Stimulated activated naive CD8-positive, alpha-beta T cell treated with anti-CD3 and anti-CD28 coated beads, Interleukin-15, Interleukin-2, amounts not matched to agents 100 U/mL and 50 U/mL, for 24 hours (primary cell): ENCODE results near the gene PEF1.

Experiments
- ATAC-seq: fragments of 150-1000 bp; cut with Tn5 transposase; one replicate; pipeline ENCODE4 v1.10.0; 2021
- DNase-seq: peaks from one replicate; pipeline ENCODE4 v3.0.0; 2021

Gene PEF1

GRCh38 chr1:31671147-31671546, 26.5 kb upstream of the PEF1 start:
- ATAC-seq = no peak
- no peak for DNase-seq

DNA sequence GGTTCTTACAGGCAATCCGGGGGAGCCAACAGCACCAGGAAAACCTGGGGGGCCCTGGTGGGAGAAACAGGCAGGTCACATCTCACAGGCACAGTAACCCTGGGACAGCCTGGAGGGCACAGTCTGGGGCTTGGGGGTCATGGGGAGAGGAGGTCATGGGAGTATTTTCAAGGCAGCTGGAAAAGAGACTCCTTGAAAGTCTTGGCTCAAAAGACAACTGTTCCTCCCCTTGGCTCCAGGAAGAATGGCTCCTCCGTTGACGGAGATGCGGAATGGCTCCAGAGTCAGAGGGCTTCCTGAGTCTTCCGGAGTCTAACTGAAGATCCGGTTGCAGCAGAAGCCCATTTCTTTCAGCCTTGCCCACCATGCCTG, 25.9 kb upstream of the PEF1 start:
- no peak for ATAC-seq

DNA sequence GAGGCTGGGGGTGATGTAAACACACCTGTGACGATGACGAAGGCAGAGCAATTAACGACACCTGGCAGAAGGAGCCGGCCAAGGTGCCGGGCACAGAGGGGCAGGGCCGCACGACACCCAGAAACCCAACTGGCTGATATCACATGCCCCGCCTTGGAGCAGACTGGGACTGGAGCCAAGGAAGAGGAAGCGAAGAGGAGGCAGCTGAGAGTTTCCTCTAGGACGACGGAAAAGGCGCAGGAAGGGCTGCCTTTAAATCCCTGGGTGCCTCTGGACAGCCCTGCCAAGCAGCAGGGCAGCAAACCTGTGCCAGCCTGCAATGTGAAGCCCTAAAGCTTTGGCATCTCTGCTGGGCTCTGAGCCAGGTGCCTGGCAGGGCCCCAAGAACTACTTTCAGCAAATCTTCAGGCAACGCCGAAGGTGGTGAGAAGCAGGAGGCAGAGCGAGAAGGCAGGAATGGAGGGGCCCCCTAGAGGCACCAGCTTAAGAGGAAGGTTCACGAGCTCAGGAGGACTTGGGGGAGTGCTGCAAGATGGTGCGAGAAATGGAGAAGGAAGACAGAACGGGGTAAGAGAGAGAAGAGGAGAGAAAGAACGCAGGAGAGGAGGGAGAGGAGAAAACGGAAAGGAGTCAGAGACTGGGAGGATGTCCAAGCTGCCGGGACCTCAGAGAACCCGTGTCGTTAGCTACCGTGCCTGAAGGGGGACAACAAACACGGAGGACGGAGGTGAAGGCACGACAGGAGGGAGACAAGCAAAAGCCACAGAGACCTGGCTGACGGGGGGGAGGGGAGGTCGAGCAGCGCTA, 25.3 kb upstream of the PEF1 start:
- peak; percentile 22 for DNase-seq
- no peak for ATAC-seq

More for the DNA sequence above, 25.9 kb upstream of the PEF1 start:
- no peak for DNase-seq

DNA sequence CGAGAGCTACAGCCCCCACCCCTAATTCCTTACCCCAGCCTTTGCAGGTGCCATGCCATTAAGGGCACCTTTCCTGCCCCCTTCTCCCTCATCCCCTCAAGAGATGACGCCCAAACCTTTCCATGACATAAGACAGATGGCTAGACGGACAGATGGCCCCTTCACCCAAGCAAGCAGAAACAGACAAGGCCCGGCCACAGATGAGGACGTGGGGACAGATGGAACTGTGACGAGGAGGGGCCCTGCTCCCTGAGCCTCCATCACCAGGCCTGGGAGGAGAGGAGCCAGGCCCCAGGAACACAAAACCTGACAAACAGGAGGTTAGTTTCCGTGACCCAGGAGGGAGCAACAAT, 24.7 kb upstream of the PEF1 start:
- no peak for ATAC-seq

GRCh38 chr1:31668303-31668883, 23.7 kb upstream of the PEF1 start:
- no peak for ATAC-seq
- DNase-seq = no peak

More for the DNA sequence above, 24.7 kb upstream of the PEF1 start:
- no peak for DNase-seq

GRCh38 chr1:31667065-31667785, 22.5 kb upstream of the PEF1 start:
- DNase-seq (no peak), ATAC-seq (no peak)

DNA sequence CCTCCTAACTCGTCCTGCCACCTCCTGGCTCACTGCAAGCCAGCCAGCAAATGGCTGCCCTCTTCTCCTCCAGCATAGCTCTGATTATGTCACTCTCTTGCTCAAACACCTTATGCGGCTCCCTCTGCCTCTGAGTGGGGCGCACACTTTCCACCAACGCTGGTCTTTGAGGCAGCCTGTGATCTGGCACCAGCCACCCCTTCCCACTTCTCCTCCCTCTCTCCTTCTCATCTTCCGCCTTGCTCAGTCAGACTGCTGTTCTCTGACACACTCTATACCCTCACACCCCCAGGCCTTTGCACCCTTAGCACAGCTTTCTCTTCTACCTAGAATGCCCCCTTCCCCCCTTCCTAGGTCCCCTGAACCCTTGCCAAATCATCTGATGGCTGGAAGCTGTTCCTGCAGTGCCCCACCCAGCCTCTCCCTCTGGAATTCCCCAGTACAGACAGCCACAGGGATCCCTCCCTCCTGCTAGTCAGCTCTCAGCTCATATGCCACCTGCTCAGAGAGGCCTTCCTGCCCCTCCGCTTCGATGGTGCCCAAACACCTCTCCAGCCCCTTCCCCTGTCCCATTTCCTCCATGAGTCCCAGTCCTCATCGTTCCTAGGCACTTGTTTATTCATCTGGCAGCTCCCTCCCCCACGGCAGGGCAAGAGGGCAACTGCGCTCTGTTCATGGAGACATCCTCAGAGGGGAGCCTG, 21.7 kb upstream of the PEF1 start:
- no peak for DNase-seq
- no peak for ATAC-seq

- no peak for DNase-seq
- ATAC-seq = no peak
Measured at GRCh38 chr1:31665234-31665878, 20.7 kb upstream of the PEF1 start.

DNA sequence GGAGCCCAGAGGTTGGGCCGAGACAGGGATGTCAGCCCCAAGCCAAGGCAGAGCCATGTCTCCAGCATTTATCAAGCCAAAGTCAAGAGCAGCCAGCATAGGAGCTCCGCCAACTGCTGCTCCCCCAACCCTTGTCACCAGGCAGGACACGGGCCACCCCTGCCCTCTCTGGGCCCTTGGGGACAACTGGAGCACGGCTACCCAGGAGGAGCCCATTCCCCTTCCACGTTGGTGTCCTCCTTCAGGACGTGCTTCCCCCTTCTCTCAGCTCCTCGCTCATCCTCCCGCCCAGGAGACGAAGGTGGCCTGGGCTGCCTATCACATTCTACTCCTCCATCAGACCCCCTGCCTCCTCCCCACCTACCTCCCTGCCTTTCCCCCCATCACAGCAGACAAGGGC, 19.9 kb upstream of the PEF1 start:
- no peak for DNase-seq
- ATAC-seq = no peak

GRCh38 chr1:31663622-31664452, 19.2 kb upstream of the PEF1 start:
- ATAC-seq = no peak
- peak; percentile 74 for DNase-seq

DNA sequence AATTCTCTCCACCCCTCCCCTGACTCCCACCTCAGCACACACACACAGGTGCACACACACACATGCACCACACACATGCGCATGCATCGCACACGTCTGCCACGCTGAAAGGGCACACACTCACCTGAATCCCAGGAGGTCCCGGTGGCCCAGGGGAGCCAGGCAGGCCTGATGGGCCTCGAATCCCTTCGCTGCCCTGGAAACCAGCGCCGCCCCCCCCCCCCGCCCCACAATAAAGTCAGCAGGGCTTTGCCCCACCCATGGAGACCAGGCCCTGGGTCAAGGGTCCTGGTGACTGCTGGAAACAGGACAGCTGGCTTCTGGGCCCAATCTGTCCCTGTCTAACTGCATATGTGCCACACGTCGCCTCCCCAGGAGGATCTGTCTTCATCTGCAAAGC, 17.8 kb upstream of the PEF1 start:
- ATAC-seq (no peak), DNase-seq (no peak)

GRCh38 chr1:31661856-31662255, 17.2 kb upstream of the PEF1 start:
- no peak for DNase-seq
- ATAC-seq = no peak

- ATAC-seq (no peak), DNase-seq (no peak)
Measured at GRCh38 chr1:31660871-31661455, 16.3 kb upstream of the PEF1 start.

- DNase-seq (no peak), ATAC-seq (no peak)
Measured at GRCh38 chr1:31659889-31660288, 15.2 kb upstream of the PEF1 start.

DNA sequence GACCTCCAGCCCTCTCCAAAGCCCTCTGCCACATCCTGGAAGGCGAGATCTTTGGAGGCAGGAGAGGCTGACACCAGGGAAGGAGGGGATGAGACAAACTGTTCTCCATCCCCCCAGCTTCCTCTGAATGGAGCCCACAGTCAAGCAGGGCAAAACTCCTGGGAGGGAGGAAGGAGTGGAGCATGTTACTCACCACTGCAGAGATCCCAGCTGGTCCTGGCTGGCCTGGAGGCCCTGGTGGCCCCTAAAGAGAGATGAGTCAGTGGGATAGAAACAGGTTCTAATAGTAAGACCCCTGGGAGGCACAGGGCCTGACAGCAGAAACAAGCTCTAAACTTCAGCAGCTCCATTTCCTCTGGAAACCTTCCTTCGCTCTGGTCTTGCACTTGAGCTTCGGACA, 14.0 kb upstream of the PEF1 start:
- DNase-seq = no peak
- ATAC-seq = no peak

DNA sequence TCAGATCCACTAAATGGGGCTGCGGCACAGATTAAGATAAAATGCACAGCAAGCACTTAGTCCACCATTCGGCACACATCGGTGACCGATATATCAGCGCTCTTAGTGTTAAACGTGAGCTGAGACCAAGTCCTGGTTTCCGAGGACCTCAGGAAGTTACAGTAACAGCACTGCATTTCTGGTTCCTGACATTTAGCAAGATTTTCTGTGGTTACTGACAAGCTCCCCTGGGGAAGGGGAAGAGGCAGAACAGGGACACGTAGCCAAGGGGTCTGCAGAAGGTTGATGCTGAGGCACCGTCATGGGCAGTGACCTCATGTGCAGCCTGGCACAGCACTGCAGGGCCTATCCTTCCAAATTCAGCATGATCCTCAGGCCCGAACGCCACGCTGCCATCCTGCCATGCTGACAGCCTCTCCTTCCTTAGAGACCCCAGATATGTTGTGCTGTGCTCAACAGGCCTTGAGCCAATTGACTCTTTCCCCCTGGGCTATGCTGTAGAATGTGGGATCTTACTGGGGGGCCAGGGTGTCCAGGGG, 13.4 kb upstream of the PEF1 start:
- DNase-seq (no peak), ATAC-seq (no peak)

DNA sequence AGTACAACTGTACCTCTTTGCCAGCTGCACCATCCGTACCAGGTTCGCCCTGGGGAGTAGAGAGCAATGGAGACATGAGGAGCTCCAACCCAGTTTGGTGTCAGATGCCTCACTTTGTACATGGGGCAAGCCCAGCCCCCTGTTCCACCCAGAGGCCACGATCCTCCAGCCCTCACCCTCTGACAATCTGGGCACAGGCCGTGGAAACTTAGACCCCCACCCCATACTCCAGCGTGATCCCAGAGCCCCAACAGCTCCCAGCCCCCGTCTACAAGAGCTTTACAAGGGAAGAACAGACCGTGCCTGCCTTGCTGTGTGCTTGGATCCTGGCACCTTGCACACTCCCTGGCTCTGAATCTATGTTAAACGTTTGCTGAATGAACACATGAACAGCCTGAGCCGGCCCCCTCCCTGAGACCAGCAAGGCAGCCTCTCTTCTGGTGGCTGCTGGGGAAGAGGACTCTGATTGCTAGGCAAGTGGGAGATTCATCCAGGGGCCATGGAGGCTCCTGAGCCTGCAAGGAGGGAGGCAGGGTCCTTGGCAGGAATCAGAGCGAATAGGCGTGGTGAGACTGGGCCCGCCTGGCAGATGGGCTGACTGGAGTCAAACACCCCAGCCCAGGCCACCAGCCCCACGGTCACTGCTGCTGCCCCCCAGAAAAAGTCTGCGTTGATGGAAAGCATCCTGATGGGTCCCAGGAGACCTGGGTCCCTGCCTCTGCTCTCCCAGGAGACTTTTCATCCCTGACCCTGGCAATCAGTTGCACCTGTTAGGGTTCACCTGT, 12.5 kb upstream of the PEF1 start:
- DNase-seq (no peak), ATAC-seq (no peak)

GRCh38 chr1:31655756-31656155, 11.1 kb upstream of the PEF1 start:
- DNase-seq = no peak
- ATAC-seq = no peak

DNA sequence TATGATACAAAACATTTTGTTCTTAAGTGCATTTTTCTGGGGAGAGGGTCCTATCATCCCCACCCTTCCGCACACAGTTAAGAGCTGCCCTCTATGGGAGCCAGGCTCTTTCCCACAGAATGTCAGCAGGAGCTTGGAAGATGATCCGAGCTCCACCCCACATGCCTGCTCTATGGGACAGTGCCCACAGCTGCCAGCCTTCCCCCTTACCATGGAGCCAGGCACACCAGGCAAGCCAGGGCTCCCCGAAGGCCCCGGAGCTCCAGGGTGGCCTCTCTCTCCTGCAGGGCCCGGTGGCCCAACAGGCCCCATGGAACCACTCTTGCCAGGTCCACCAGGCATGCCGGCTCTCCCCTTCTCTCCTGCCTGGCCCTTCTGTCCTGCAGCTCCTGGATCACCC, 10.4 kb upstream of the PEF1 start:
- DNase-seq (no peak), ATAC-seq (no peak)

DNA sequence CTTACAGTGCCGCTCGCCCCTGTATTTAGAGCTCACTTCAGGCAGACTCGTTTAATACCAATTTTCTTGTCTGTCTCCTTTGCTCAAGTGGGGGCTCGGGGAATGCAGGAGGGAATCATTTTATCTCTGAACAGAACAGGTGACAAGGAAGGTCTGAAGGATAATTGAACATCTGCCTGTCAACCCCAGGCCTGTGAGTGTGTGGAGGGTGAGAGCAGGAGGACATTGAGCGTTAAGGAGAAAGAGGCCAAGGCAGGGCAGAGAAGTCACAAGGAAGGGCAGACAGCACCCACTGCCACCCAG, 9.7 kb upstream of the PEF1 start:
- DNase-seq (no peak), ATAC-seq (no peak)
